Neuron (in vitro differentiated cells): ENCODE measurements around the gene SLC66A2.
"Not testable (repeated sequence)": the region's sequence is repeated elsewhere in the genome, so short reads cannot be mapped to it uniquely, and the experiment has no call there.

Source experiments
- H2AFZ ChIP-seq: one replicate; pipeline ENCODE4 v1.6.1; 2013; ENCODE audit warnings: low read depth, mild to moderate bottlenecking, inconsistent platforms, low read length, moderate library complexity
- H3K27me3 ChIP-seq: one replicate; pipeline ENCODE4 v1.6.1; 2013; ENCODE audit warnings: low read length; ENCODE audit not compliant: insufficient read depth
- H3K36me3 ChIP-seq: one replicate; pipeline ENCODE4 v1.6.1; 2013; ENCODE audit warnings: low read length; ENCODE audit not compliant: insufficient read depth
- H3K4me1 ChIP-seq: one replicate; pipeline ENCODE4 v1.6.1; 2013; ENCODE audit warnings: low read length; ENCODE audit not compliant: insufficient read depth
- H3K4me3 ChIP-seq: 2 replicates; pipeline ENCODE4 v1.5.1; 2013; ENCODE audit warnings: mild to moderate bottlenecking, low read length, moderate library complexity
- H3K9me3 ChIP-seq: one replicate; pipeline ENCODE4 v1.6.1; 2013; ENCODE audit warnings: low read length

Gene SLC66A2

DNA sequence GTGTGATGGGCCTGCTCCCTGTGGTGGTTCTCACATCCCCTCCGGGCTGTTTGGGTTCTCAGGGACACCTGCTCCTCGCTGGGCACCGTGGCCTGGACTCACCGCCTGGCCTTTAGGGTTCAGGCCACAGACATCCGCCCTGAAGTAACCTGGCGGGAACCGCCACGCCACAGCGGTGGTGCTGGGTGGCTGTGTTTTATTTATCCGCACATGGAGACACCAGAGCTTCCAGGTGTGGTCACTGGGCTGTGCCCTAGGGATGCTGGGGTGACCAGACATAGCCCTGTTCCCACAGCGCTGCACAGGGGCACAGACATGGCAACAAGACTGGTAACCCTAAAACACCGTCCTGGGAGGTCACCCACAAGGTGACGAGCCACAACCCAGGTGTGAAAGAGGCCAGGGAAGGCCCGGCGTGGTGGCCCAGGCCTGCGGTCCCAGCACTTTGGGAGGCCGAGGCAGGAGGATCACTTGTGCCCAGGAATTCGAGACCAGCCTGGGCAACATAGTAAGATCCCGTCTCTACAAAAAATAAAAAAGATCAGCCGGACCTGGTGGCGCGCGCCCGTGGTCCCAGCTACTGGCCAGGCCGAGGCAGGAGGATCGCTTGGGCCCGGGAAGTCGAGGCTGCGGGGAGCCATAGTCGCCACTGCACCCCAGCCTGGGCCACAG lies 12.3 kb upstream of the SLC66A2 start:
- H3K9me3 ChIP-seq = no peaks in the 10 kb centered on the region
- no peak overlapping the region for H3K4me3 ChIP-seq
- H2AFZ ChIP-seq = no peak overlapping the region
- peaks cover 8% of the 10 kb centered on the region for H3K4me1 ChIP-seq
- H3K36me3 ChIP-seq = no peaks in the 10 kb centered on the region
- H3K27me3 ChIP-seq = no peaks in the 10 kb centered on the region

GRCh38 chr18:79962835-79963657 lies 11.6 kb upstream of the SLC66A2 start:
- Histone ChIP-seq H3K4me1 (peaks cover 8% of the 10 kb centered on the region), H3K36me3 (no peaks in the 10 kb centered on the region), H2AFZ (no peak overlapping the region), H3K9me3 (no peaks in the 10 kb centered on the region), H3K27me3 (no peaks in the 10 kb centered on the region), H3K4me3 (no peak overlapping the region)

DNA sequence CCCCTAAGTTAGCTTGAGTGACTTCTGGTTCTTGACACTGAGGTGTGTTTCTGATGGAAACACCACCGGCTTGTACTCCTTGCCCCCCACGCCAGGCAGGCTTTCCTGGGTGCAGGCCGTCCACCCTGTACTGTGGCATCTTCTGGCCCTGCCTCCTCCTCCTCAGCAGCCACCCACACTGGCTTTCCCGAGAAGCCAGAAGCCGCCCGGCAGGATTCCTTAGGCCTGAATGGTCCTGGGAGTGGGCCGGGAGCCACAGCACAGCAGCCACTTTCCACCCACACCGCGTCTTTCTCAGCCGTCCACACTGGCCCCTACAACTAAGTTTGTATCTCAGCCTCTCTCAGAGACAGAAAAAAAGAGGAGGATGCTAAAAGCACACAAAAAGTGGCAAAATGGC lies 10.9 kb upstream of the SLC66A2 start:
- H3K36me3 ChIP-seq = no peaks in the 10 kb centered on the region
- H3K27me3 ChIP-seq = no peaks in the 10 kb centered on the region
- H3K4me1 ChIP-seq = peaks cover 8% of the 10 kb centered on the region
- H3K4me3 ChIP-seq = no peak overlapping the region
- H2AFZ ChIP-seq = no peak overlapping the region
- H3K9me3 ChIP-seq = no peaks in the 10 kb centered on the region

- Histone ChIP-seq H3K4me1 (peaks cover 8% of the 10 kb centered on the region), H3K9me3 (no peaks in the 10 kb centered on the region), H3K4me3 (no peak overlapping the region), H3K27me3 (no peaks in the 10 kb centered on the region), H3K36me3 (no peaks in the 10 kb centered on the region), H2AFZ (no peak overlapping the region)
Measured at GRCh38 chr18:79961527-79962291, 10.3 kb upstream of the SLC66A2 start.

GRCh38 chr18:79960921-79961526 lies 9.6 kb upstream of the SLC66A2 start:
- H3K36me3 ChIP-seq = no peaks in the 10 kb centered on the region
- peaks cover 8% of the 10 kb centered on the region for H3K4me1 ChIP-seq
- H3K4me3 ChIP-seq = no peak overlapping the region
- no peaks in the 10 kb centered on the region for H3K27me3 ChIP-seq
- H2AFZ ChIP-seq = no peak overlapping the region
- H3K9me3 ChIP-seq = no peaks in the 10 kb centered on the region

- H3K36me3 ChIP-seq, H3K4me1 ChIP-seq, H2AFZ ChIP-seq, H3K9me3 ChIP-seq, H3K4me3 ChIP-seq, H3K27me3 ChIP-seq: not testable (repeated sequence)
Measured at GRCh38 chr18:79960161-79960801, 8.8 kb upstream of the SLC66A2 start.

DNA sequence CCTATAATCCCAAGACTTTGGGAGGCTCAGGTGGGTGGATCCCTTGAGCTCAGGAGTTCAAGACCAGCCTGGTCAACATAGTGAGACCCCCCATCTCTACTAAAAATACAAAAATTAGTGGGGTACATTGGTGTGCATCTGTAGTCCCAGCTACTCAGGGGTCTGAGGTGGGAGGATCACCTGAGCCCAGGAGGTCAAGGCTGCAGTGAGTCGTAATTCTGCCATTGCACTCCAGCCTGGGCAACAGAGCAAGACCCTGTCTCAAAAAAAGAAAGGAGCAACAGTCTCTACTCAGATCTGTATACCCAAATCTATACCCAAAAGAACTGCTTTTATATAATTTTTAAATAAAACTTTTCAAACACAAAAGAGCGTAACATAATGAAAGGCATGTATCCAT lies 7.5 kb upstream of the SLC66A2 start:
- Histone ChIP-seq H3K36me3 (no peaks in the 10 kb centered on the region), H3K9me3 (no peaks in the 10 kb centered on the region), H2AFZ (no peak overlapping the region), H3K27me3 (no peaks in the 10 kb centered on the region), H3K4me3 (no peak overlapping the region), H3K4me1 (peaks cover 4% of the 10 kb centered on the region)

- Histone ChIP-seq H3K36me3 (no peaks in the 10 kb centered on the region), H3K9me3 (no peaks in the 10 kb centered on the region), H3K4me1 (peaks cover 8% of the 10 kb centered on the region), H2AFZ (no peak overlapping the region), H3K4me3 (no peak overlapping the region), H3K27me3 (no peaks in the 10 kb centered on the region)
Measured at GRCh38 chr18:79956276-79956675, 4.8 kb upstream of the SLC66A2 start.

- peaks cover 9% of the 10 kb centered on the region for H3K4me1 ChIP-seq
- H2AFZ ChIP-seq = no peak overlapping the region
- no peaks in the 10 kb centered on the region for H3K27me3 ChIP-seq
- no peaks in the 10 kb centered on the region for H3K9me3 ChIP-seq
- H3K36me3 ChIP-seq = no peaks in the 10 kb centered on the region
- H3K4me3 ChIP-seq = no peak overlapping the region
Measured at GRCh38 chr18:79955302-79956075, 4.0 kb upstream of the SLC66A2 start.

DNA sequence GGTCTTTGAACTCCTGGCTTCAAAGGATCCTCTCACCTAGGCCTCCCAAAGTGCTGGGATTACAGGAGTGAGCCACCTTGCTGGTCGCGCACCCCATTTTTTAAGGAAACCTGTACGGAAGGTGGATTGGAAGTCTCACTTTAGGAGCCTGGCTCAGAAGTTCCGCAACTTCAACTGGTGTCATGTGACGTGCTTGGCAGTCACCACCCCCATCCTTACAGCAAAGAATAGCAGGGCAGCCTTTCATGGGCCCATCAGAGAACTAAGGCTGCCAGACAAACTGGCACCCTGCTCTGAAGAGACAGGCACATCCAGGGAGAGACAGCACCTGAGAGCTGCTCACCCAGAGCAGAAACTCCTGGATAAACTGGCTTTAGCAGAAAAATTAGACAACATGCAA lies 3.3 kb upstream of the SLC66A2 start:
- peaks cover 13% of the 10 kb centered on the region for H3K4me1 ChIP-seq
- H3K9me3 ChIP-seq = no peaks in the 10 kb centered on the region
- H2AFZ ChIP-seq = no peak overlapping the region
- no peaks in the 10 kb centered on the region for H3K36me3 ChIP-seq
- H3K4me3 ChIP-seq = no peak overlapping the region
- no peaks in the 10 kb centered on the region for H3K27me3 ChIP-seq

DNA sequence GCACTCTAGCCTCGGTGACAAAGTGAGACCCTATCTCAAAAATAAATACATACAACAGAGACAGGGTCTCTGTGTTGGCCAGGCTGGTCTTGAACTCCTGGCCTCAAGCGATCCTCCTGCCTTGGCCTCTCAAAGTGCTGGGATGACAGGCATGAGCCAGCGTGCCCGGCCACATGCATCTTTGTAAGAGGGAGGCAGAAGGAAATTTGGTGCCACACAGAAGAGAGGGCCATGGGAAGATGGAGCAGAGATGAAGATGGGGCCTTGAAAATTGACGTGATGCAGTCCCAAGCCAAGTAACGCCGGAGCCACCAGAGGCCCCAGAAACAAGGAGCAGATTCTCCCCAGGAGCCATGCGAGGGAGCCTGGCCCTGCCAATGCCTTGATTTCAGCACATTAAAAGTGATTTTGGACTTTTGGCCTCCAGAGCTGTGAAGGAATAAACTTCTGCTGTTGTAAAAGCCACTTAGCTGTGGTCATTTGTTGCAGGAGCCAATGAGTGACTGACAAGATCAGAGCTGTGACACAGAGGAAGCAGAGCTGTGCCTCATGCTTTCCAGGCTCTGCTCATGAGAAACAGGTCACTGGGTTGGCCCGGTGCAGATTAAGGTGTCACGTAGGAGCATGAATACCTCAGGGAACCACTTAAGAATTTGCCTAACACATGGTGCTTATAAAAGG lies 2.7 kb upstream of the SLC66A2 start:
- Histone ChIP-seq H3K36me3 (peaks cover 2% of the 10 kb centered on the region), H2AFZ (no peak overlapping the region), H3K4me3 (no peak overlapping the region), H3K4me1 (peaks cover 15% of the 10 kb centered on the region), H3K27me3 (no peaks in the 10 kb centered on the region), H3K9me3 (no peaks in the 10 kb centered on the region)
